ENCODE data around the gene GSE1. TPM values are rescaled to one million over a fixed set of nuclear protein-coding genes. Genes with fewer than 3 reads are reported as not detected.
A peak's percentile ranks its signal among the peaks of the same experiment; 100 is the strongest.

The GSE1 gene
- total RNA-seq, 1 experiment from 2014 or later, result 124 TPM

- TF ChIP-seq IRF1 (CRISPR knock-in tag; IDR thresholded peaks at IDR 0.05) (no peak), ZSCAN18 (CRISPR knock-in tag; IDR thresholded peaks at IDR 0.05) (no peak), GTF2I (CRISPR knock-in tag; conservative IDR thresholded peaks at IDR 0.05) (no peak), SOX15 (CRISPR knock-in tag; IDR thresholded peaks at IDR 0.05) (no peak), JAZF1 (CRISPR knock-in tag; IDR thresholded peaks at IDR 0.05) (no peak), JUN (CRISPR knock-in tag; IDR thresholded peaks at IDR 0.05) (peak; percentile 44; the same call in 1 of the 2 replicates), HMGXB4 (CRISPR knock-in tag; IDR thresholded peaks at IDR 0.05) (peak; percentile 39), IRF2 (CRISPR knock-in tag; IDR thresholded peaks at IDR 0.05; ENCODE audit: borderline replicate concordance, low read depth) (no peak; the same call in 1 of the 2 replicates), MYBL2 (CRISPR knock-in tag; IDR thresholded peaks at IDR 0.05) (peak; percentile 53), NR3C1 (CRISPR knock-in tag; conservative IDR thresholded peaks at IDR 0.05; ENCODE audit: low read depth) (no peak), ZNF219 (CRISPR knock-in tag; IDR thresholded peaks at IDR 0.05; ENCODE audit: borderline replicate concordance) (no peak), ZNF396 (CRISPR knock-in tag; IDR thresholded peaks at IDR 0.05; ENCODE audit: borderline replicate concordance) (no peak), ESRRA (CRISPR knock-in tag; IDR thresholded peaks at IDR 0.05; ENCODE audit: borderline replicate concordance) (peak; percentile 83; the same call in 1 of the 2 replicates), ZNF671 (CRISPR knock-in tag; IDR thresholded peaks at IDR 0.05) (no peak), STAT6 (CRISPR knock-in tag; conservative IDR thresholded peaks at IDR 0.05; ENCODE audit: low read depth) (no peak), NFYB (CRISPR knock-in tag; conservative IDR thresholded peaks at IDR 0.05; ENCODE audit: low read depth) (peak; percentile 88), PREB (CRISPR knock-in tag; IDR thresholded peaks at IDR 0.05; ENCODE audit: borderline replicate concordance) (0 out of 2 replicates have a peak, but pooled peaks have one; percentile 79), TEAD1 (CRISPR knock-in tag; IDR thresholded peaks at IDR 0.05) (no peak), CBFB (CRISPR knock-in tag; IDR thresholded peaks at IDR 0.05; ENCODE audit: low read depth) (no peak), E2F5 (CRISPR knock-in tag; IDR thresholded peaks at IDR 0.05) (peak; percentile 100), ZBTB21 (CRISPR knock-in tag; IDR thresholded peaks at IDR 0.05; ENCODE audit: borderline replicate concordance) (no peak), ATF3 (CRISPR knock-in tag; conservative IDR thresholded peaks at IDR 0.05) (no peak), TCF7 (CRISPR knock-in tag; IDR thresholded peaks at IDR 0.05; ENCODE audit: low read depth) (no peak), ATF1 (CRISPR knock-in tag; IDR thresholded peaks at IDR 0.05) (no peak; the same call in 1 of the 2 replicates), EMX1 (CRISPR knock-in tag; IDR thresholded peaks at IDR 0.05) (no peak), NFE2L1 (CRISPR knock-in tag; IDR thresholded peaks at IDR 0.05) (peak; percentile 89; the same call in 1 of the 2 replicates), ZBTB43 (CRISPR knock-in tag; IDR thresholded peaks at IDR 0.05) (0 out of 2 replicates have a peak, but pooled peaks have one; percentile 23), RELA (CRISPR knock-in tag; IDR thresholded peaks at IDR 0.05; ENCODE audit: borderline replicate concordance) (no peak)
Observed at GRCh38 chr16:85688586-85689284, 75.6 kb downstream of the GSE1 start, which contains the start of gene GINS2 (continued).
